ENCODE measurements around the gene VENTX. TPM values are rescaled to one million over a fixed set of nuclear protein-coding genes. Genes with fewer than 3 reads are reported as not detected.

The VENTX gene
- total RNA-seq (2014; rRNA removed; shearing (Covaris generic)): not detected in 2 replicates

- DNase-seq (ENCODE audit: low spot score): no peak
These were observed at the start of gene VENTX for GRCh38 chr10:133237588-133238465. TSS of gene VENTX (plus strand) at chr10:133237855. CDS start at chr10:133237915, 60 bp downstream.

GRCh38 chr10:133187906-133188681, 49.6 kb upstream of the VENTX start:
- no peak for DNase-seq (ENCODE audit: low spot score)

- no peak for DNase-seq (ENCODE audit: low spot score)
These were observed 48.4 kb upstream of the VENTX start for GRCh38 chr10:133189256-133189655.

DNA sequence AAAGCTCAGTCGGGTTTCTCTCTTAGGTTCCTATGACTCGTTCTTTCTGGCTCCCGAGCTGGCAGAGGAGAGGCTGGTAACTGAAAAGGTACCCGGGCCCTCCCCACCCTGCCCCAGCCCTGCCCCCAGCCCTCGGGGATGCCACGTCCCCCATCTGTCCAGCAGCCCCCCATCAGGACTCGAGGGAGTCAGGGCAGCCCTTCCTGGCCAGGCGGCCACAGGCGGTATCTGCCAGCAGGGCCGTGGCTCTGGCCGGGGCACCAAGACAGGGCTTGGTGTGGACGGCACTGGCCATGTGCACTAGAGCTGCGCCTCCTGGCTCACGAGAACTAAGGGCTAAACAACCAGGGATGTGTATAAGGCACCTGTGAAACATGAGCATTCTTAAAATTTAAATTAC, 47.9 kb upstream of the VENTX start:
- no peak for DNase-seq (ENCODE audit: low spot score)

GRCh38 chr10:133190225-133190624, 47.4 kb upstream of the VENTX start:
- no peak for DNase-seq (ENCODE audit: low spot score)

GRCh38 chr10:133191651-133192050, 46.0 kb upstream of the VENTX start:
- no peak for DNase-seq (ENCODE audit: low spot score)

- no peak for DNase-seq (ENCODE audit: low spot score)
These were observed 43.5 kb upstream of the VENTX start for GRCh38 chr10:133194151-133194550.

DNA sequence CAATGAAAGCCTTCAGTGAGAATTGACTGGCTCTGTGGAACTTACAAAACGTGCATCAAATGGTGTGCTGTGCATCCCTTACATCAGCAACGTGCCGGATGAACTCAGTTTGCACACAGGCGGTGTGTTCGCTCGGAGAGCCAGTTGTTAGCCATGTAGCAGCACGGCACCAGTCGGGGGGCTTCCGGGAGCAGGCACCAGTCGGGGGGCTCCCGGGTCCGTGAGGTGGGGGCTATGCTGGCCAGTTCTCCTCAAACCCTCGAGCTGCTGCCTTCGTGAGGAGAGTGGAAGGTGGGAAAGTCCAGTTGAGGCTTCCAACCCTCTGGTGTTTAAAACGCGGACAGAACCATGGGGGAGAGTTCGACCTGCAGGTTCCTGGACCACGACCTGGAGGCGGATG, 42.6 kb upstream of the VENTX start:
- no peak for DNase-seq (ENCODE audit: low spot score)

- DNase-seq (ENCODE audit: low spot score): no peak
These were observed 42.0 kb upstream of the VENTX start for GRCh38 chr10:133195611-133196010.

GRCh38 chr10:133196221-133196915, 41.3 kb upstream of the VENTX start:
- DNase-seq (ENCODE audit: low spot score): no peak

DNA sequence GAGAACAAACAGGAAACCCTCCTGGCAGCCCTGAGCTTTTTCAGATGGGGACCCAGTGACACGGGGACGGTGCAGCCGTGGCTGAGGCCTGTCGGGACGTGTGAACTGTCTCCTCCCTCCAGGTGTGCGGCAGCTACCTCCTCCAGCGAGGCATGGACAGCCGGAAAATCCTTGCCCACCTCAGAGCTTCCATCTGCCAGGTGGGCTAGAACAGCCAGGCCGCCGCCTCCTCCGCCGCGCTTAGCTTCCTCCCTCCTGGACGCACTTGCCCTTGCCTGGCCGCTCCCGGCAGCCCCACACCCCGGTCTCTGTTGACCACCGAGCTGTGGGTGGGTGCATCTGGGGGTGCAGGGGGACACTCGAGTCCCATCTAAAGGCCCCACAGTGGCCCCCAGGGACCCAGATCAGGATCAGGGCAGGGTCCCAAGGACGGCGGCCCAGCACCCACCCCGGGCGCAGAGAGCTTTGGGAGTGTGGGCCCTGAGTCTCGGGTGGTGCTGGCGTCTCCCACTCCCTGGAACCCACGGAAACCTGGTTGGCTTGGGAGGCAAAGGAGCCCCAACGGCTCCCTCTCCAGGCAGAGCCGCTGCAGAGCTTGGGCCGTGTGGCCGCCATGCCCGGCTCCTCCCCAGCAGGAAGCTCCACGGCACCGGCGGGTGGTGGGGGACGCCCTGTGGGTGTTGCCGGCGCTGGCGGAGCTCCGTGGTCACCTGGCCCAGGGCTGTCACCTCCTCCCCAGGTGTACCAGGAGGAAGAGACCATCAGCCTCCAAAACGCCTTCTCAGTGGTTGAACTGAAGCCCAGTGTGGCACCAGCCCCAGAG, 40.5 kb upstream of the VENTX start:
- no peak for DNase-seq (ENCODE audit: low spot score)

GRCh38 chr10:133197786-133198185, 39.9 kb upstream of the VENTX start:
- no peak for DNase-seq (ENCODE audit: low spot score)

GRCh38 chr10:133198206-133198605, 39.4 kb upstream of the VENTX start:
- DNase-seq (ENCODE audit: low spot score): no peak

- DNase-seq (ENCODE audit: low spot score): no peak
These were observed 38.8 kb upstream of the VENTX start for GRCh38 chr10:133198621-133199487.

DNA sequence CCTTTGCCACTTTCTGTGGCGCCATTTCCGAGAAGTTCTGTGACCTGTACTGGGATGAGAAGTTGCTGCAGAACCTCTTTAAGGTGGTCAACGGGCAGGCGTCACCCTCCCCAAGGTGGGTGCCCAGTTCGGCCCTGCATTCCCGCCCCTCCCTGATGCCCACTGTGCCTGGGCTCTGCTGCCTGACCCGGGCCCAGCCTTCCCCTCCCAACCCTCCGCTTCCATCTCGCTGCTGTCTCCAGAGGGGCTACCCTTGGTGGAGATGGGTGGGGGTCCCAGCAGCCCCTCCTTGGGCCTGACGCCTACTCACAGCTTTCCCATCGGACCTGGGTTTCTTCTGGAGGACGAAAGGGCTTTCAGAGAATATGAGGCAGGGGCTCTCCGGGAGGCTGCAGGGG, 38.2 kb upstream of the VENTX start:
- no peak for DNase-seq (ENCODE audit: low spot score)

- no peak for DNase-seq (ENCODE audit: low spot score)
These were observed 37.6 kb upstream of the VENTX start for GRCh38 chr10:133199992-133200611.

DNA sequence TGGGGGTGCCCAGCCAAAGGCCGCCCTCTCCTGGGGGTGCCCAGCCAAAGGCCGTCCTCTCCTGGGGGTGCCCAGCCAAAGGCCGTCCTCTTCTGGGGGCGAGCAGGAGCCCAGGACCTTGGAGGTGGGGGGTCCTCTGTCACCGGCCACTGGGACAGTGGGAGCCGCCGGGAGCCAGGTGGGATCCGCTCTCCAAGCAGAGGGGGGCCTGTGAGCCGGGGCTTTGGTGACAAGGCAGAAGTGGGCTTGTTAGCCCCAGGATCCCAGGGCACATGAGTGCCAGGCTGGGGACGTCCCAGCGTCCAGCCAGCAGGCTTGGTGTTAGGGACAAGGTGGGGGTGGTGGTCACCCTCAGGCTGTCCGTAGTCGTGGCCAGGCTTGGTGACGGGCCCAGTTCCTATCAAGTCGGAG, 37.0 kb upstream of the VENTX start:
- DNase-seq (ENCODE audit: low spot score): no peak

DNA sequence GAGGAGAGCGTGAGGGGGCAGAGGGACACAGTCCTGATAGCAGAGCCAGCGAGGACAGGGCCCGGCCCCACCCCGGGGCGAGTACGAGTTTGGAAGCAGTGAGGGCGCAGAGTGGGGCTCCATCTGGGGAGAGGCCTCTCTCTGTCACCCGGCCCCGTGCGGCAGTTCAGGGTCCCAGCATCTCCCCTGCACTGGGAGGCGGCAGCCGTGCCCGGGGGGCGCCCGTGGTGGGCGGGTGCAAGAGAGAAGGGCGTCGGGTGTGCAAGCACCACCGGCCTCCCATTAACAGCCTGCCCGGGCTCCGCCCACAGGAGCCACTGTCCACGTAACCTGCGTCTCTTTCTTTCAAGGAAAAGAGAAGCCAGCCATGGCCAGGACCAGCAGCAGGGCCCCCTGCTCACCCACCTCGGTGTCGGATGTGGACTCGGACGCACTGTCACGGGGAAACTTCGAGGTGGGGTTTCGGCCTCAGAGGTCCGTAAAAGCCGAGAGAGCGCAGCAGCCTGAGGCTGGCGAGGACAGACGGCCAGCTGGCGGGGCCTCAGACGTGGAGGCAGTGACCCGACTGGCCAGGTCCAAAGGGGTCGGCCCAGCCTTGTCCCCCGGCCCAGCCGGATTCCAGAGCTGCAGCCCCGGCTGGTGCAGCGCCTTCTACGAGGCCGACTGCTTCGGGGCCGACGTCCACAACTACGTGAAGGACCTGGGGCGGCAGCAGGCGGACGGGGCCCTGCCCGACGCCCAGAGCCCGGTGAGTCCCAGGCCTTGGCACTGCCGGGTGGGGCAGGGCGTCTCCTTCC, 36.3 kb upstream of the VENTX start:
- no peak for DNase-seq (ENCODE audit: low spot score)

Data from H4 (cell line).